ENCODE data around the gene DCLK1. TPM values are rescaled to one million over a fixed set of nuclear protein-coding genes. Genes with fewer than 3 reads are reported as not detected.

DCLK1 gene
- total RNA-seq, 1 experiment from 2014 or later = not detected

DNA sequence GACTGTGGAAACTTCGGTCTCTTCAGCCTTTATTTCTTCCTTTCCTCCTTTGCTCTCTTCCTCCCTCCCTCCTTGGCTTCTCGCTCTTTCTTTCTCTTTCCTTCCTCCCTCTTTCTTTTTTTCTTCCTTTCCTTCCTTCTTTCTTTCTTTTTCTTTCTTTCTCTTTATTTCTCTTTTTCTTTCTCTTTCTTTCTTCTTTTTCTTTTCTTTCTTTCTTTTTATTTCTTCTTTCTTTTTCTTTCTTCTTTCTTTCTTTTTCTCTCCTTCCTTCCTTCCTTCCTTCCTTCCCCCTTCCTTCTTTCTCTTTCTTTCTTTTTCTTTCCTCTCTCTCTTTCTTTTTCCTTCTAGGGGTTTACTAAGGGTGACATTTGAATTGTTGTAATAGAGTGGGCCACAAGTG is 364.5 kb downstream of the DCLK1 start:
- BruUV-seq (replicated peaks) = no TSS peak
- Mint-ChIP-seq H3K36me3 (ENCODE audit: insufficient read depth, unreplicated experiment) (no peaks in the 10 kb centered on the region), H3K4me1 (ENCODE audit: low read depth, unreplicated experiment) (no peaks in the 10 kb centered on the region), H3K9me3 (ENCODE audit: unreplicated experiment) (peaks cover 12% of the 10 kb centered on the region), H3K27me3 (ENCODE audit: insufficient read depth, unreplicated experiment) (no peaks in the 10 kb centered on the region), H3K27ac (ENCODE audit: unreplicated experiment) (no peak overlapping the region), H3K4me3 (ENCODE audit: unreplicated experiment) (no peak overlapping the region)
- intact Hi-C loops (cut with micrococcal nuclease; ENCODE audit: unreplicated experiment) = no loop called here
- TF ChIP-seq, protein P1, sequence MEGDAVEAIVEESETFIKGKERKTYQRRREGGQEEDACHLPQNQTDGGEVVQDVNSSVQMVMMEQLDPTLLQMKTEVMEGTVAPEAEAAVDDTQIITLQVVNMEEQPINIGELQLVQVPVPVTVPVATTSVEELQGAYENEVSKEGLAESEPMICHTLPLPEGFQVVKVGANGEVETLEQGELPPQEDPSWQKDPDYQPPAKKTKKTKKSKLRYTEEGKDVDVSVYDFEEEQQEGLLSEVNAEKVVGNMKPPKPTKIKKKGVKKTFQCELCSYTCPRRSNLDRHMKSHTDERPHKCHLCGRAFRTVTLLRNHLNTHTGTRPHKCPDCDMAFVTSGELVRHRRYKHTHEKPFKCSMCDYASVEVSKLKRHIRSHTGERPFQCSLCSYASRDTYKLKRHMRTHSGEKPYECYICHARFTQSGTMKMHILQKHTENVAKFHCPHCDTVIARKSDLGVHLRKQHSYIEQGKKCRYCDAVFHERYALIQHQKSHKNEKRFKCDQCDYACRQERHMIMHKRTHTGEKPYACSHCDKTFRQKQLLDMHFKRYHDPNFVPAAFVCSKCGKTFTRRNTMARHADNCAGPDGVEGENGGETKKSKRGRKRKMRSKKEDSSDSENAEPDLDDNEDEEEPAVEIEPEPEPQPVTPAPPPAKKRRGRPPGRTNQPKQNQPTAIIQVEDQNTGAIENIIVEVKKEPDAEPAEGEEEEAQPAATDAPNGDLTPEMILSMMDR (IDR thresholded peaks at IDR 0.05; ENCODE audit: insufficient read depth in 1 of 2, low read depth in 1 of 2, low read length in 1 of 2, severe bottlenecking in 1 of 2, unreplicated experiment in 1 of 2) = no peak
- ChIA-PET CTCF (no interaction called here), POLR2A (no interaction called here)
- H3K4me3 ChIP-seq (ENCODE audit: low read depth, low read length) = no peak overlapping the region
- H3K4me1 ChIP-seq = 0 out of 2 replicates have a peak, but pooled peaks cover 3% of the 10 kb centered on the region
- no peaks in the 10 kb centered on the region for H3K27me3 ChIP-seq (replicated peaks; ENCODE audit: control insufficient read depth, insufficient read depth, low read length)
- H3K9me3 ChIP-seq = peaks cover 10% of the 10 kb centered on the region
- H3K36me3 ChIP-seq (ENCODE audit: control insufficient read depth, insufficient read depth, low read length) = no peaks in the 10 kb centered on the region
- no peak for DNase-seq

DNA sequence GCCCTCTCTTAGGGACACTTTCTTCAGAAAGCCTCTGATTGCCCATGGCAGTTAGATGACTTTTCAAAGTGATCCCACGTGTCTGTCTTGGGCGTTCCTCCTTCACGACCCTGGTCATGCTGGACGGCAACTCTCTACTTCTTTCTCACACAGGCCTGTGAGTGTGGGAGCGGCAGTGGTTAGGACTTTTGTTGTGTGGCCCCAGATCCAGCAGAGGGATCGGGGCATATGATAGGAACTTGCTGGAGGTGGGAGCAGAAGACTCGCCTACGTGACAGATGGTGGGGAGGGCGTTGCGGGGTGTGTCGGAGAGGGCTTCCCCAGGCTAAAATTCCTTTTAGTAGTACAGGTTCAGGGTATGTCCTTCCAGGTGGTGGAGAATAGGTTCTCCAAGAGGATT is 365.2 kb downstream of the DCLK1 start:
- no TSS peak for BruUV-seq (replicated peaks)
- Mint-ChIP-seq H3K27ac (ENCODE audit: unreplicated experiment) (no peak overlapping the region), H3K4me1 (ENCODE audit: low read depth, unreplicated experiment) (no peaks in the 10 kb centered on the region), H3K9me3 (ENCODE audit: unreplicated experiment) (peaks cover 12% of the 10 kb centered on the region), H3K27me3 (ENCODE audit: insufficient read depth, unreplicated experiment) (no peaks in the 10 kb centered on the region), H3K36me3 (ENCODE audit: insufficient read depth, unreplicated experiment) (no peaks in the 10 kb centered on the region), H3K4me3 (ENCODE audit: unreplicated experiment) (no peak overlapping the region)
- TF ChIP-seq, protein P1 (IDR thresholded peaks at IDR 0.05; ENCODE audit: insufficient read depth in 1 of 2, low read depth in 1 of 2, low read length in 1 of 2, severe bottlenecking in 1 of 2, unreplicated experiment in 1 of 2) = no peak
- ChIA-PET CTCF (no interaction called here), POLR2A (no interaction called here)
- H3K4me3 ChIP-seq (ENCODE audit: low read depth, low read length) = no peak overlapping the region
- intact Hi-C loops (cut with micrococcal nuclease; ENCODE audit: unreplicated experiment) = no loop called here
- peaks cover 13% of the 10 kb centered on the region for H3K9me3 ChIP-seq
- no peaks in the 10 kb centered on the region for H3K4me1 ChIP-seq
- DNase-seq = no peak
- no peaks in the 10 kb centered on the region for H3K27me3 ChIP-seq (replicated peaks; ENCODE audit: control insufficient read depth, insufficient read depth, low read length)
- H3K36me3 ChIP-seq (ENCODE audit: control insufficient read depth, insufficient read depth, low read length) = no peaks in the 10 kb centered on the region

DNA sequence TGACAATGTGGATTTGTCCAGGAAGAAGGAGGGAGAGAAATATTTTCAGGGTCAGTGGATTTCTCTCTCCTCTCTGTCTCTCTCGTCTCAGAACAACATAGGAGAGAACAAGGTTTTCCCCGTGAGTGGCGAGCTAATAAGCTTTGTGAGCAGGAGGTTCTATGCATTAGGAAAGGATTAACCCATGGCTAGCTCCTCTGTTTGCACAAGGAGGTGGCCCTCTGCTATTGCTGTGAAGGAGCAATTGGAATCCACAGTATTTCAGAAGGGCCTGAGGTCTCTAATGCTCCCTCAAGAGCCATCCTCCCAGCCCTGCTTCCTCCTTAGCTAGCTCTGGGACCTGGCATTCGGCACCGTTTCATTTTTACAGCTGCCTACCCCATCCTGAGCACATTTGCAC is 365.8 kb downstream of the DCLK1 start:
- ChIA-PET CTCF (no interaction called here), POLR2A (no interaction called here)
- DNase-seq = no peak
- TF ChIP-seq, protein P1 (IDR thresholded peaks at IDR 0.05; ENCODE audit: insufficient read depth in 1 of 2, low read depth in 1 of 2, low read length in 1 of 2, severe bottlenecking in 1 of 2, unreplicated experiment in 1 of 2) = no peak
- H3K36me3 Mint-ChIP-seq (ENCODE audit: insufficient read depth, unreplicated experiment) = no peaks in the 10 kb centered on the region
- H3K9me3 Mint-ChIP-seq (ENCODE audit: unreplicated experiment) = peaks cover 12% of the 10 kb centered on the region
- intact Hi-C loops (cut with micrococcal nuclease; ENCODE audit: unreplicated experiment) = no loop called here
- Histone ChIP-seq H3K36me3 (ENCODE audit: control insufficient read depth, insufficient read depth, low read length) (no peaks in the 10 kb centered on the region), H3K4me1 (no peaks in the 10 kb centered on the region), H3K27me3 (replicated peaks; ENCODE audit: control insufficient read depth, insufficient read depth, low read length) (no peaks in the 10 kb centered on the region), H3K9me3 (peaks cover 17% of the 10 kb centered on the region), H3K4me3 (ENCODE audit: low read depth, low read length) (no peak overlapping the region)
- no peaks in the 10 kb centered on the region for H3K4me1 Mint-ChIP-seq (ENCODE audit: low read depth, unreplicated experiment)
- no TSS peak for BruUV-seq (replicated peaks)
- H3K27me3 Mint-ChIP-seq (ENCODE audit: insufficient read depth, unreplicated experiment) = no peaks in the 10 kb centered on the region
- H3K27ac Mint-ChIP-seq (ENCODE audit: unreplicated experiment) = no peak overlapping the region
- H3K4me3 Mint-ChIP-seq (ENCODE audit: unreplicated experiment) = no peak overlapping the region
